ENCODE measurements around the gene DNAJB2.
A peak's percentile ranks its signal among the peaks of the same experiment; 100 is the strongest.
"Not testable (repeated sequence)": the region's sequence is repeated elsewhere in the genome, so short reads cannot be mapped to it uniquely, and the experiment has no call there.

Gene DNAJB2

DNA sequence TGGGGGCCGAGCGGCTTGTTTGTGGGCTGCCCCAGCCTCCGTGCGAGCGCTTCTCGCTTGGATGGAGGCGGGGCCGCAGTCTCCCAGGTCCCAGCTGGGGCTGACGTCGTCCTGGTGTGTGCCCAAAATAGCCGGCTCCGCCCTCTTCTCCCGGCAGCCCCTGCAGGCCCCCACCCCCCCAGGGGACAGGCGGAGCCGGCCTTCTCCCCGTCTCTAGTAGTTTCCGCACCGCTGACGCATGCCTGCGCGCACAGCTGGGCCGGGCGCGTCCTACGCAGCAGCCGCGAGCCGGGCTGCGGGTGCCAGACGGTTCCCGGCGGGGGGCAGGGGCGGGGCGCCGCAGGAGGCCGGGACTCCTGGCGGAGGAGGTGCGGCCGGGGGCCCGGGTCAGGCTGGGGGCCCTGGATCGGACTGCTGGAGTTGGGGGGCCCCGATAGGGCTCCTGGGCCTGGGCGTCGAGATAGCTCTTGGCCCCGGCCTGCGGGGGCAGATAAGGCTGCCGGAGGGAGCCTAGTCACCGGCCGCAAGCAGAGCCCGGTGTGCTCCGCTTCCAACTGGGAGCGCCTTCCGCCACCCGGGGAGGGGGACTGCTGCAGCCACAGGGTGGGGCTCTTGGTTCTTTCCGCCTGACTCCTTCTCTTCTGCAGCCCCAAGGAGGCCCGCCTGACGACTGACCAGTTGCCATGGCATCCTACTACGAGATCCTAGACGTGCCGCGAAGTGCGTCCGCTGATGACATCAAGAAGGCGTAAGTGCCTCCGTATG, at the start of gene DNAJB2:
TSS of gene DNAJB2 (plus strand) at position 216 of the 765 bp plus-strand sequence. CDS start at position 684, 468 bp downstream.
- DNase-seq: peak; percentile 99

DNA sequence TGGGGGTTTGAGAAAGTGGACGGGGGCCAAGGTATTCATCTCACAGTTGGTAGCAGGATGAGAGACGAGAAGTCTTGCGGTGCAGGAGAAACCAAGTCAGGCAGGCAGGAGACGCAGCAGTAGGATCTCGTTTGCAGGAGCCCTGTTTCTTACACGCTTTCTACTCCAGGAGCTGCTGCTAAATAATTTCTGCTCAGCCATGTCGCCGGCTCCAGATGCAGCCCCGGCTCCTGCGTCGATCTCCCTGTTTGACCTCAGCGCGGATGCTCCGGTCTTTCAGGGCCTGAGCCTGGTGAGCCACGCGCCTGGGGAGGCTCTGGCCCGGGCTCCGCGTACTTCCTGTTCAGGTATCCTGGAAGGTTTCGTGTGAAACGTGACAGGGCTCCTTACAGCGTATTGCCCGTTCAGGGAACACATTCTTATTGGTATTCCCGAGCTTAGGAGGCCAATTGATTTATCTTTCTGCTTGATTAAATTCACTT, 49.1 kb upstream of the DNAJB2 start:
- no peak for DNase-seq

DNA sequence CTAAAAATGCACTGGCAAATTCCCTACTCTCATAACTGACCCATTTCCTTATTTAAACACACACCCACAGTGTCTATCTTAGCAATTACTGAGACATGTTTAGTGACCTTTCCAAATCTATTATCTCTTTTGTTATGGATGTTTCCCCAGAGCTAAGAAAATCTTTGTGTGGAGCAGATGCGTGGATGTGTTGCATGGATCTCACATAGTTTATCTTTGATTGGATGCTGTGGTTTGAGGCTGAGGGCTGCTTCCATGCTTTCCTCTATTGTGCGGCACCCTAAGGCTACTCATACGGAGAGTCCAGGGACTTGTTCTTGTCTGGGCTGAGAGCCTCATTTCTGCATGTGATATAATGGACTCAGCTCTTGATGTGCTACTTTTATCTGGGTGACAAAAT, 44.8 kb upstream of the DNAJB2 start:
- DNase-seq: no peak

DNA sequence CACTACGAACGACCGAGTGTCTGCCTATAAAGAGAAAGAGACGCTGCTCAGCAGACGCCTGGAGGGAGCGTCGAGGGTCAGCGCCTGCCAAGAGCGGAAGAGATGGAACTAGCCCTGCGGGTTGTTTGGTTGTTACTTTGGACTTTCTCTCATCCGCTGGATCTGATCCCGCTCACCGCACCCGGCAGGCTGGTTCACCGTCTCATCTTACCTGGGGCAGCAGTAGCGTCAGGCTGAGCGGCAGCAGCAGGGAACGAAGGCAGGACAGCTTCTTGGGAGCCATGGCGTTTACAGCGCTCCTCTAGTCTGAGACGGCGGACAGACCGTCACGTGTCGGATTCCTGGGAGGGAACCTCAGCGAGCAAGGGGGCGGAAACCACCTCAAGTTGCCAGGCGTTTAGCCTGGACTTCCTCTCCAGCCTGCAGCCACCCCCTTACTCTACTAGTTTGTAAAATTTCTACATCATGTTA, 35.8 kb upstream of the DNAJB2 start:
- no peak for DNase-seq

DNA sequence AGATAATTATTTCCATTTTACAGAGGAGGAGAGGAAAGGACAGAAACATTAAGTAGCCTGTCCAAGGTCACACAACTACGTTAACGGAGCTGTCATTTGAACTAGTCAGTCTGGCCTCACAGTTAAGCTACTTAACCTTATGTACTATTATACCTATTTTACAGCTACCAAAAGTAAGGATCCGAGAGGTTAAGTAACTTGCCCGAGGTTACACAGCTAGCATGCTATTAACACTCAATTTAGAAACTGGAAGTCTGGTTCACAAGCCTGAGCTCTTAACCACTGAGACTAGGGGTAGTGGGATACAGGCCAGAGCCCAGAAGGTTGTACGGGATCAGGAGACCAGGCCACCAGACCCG, 34.4 kb upstream of the DNAJB2 start:
- DNase-seq: no peak

DNA sequence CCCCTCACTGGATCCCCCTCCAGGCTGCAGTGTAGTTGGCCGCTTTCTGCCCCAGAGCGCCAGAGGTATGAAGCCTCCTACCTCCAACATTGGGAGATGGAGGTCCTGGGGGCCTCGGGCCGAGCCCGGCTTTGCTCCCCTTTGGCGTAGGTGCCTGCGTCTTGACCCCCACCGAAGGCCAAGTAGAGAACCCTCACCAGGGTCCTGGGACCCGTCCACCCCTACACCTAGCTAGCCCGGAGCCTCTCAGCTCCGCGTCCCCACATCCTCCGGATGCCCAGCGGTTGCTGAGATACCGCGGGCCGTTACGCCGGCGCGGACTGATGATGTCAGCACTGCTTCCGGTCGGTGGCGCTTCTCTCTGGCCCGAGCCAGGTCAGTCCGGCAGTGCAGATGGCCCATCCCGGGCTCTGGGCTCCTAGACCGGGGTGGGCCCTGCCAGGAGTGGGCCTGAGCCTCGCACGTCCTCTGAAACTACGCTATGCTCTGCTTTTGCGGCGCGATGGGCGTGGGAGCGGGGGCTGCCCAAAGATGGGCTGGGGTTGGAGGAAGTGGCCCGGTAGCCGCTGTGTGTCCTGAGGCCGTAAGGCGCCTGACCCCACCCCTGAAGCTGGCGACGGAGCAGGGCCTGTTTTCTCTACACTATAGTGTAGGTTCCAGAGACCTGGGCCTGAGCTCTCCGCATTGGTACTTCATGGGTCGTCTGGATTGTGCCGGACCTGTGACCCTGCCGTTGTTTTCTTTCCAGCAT, 33.8 kb upstream of the DNAJB2 start, which contains the start of the genes GLB1L and STK16:
TSS of gene GLB1L (minus strand) at position 297 of the 751 bp plus-strand sequence. CDS start 1,871 bp downstream, outside the sequence.
TSS of gene STK16 (plus strand) at position 332 of the 751 bp plus-strand sequence. CDS start 521 bp downstream, outside the sequence.
- peak; percentile 98 for DNase-seq

DNA sequence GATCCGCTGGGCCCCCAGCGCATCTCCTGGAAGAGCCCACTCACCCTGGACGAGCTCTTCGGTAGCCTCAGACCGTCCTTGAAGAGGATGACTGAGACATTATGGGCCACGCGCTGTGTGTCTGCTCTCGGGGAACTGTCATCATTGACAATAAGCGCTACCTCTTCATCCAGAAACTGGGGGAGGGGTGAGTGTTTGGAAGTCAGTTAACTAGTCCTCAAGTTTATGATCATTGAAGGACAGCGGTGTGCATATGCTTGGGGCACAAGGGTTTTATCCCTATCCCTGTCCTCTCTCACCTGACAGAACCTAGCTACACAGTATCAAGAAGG, 33.3 kb upstream of the DNAJB2 start:
- DNase-seq: no peak

DNA sequence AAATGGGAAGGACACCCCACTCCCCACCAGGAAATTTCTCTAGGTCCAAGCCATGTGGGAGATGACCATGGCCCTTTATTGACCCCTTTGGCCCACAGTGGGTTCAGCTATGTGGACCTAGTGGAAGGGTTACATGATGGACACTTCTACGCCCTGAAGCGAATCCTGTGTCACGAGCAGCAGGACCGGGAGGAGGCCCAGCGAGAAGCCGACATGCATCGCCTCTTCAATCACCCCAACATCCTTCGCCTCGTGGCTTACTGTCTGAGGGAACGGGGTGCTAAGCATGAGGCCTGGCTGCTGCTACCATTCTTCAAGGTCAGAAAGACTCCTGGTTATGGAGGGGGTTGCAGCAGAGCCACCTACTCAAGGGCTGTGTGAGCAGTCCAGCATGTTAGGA, 32.6 kb upstream of the DNAJB2 start:
- DNase-seq: no peak

DNA sequence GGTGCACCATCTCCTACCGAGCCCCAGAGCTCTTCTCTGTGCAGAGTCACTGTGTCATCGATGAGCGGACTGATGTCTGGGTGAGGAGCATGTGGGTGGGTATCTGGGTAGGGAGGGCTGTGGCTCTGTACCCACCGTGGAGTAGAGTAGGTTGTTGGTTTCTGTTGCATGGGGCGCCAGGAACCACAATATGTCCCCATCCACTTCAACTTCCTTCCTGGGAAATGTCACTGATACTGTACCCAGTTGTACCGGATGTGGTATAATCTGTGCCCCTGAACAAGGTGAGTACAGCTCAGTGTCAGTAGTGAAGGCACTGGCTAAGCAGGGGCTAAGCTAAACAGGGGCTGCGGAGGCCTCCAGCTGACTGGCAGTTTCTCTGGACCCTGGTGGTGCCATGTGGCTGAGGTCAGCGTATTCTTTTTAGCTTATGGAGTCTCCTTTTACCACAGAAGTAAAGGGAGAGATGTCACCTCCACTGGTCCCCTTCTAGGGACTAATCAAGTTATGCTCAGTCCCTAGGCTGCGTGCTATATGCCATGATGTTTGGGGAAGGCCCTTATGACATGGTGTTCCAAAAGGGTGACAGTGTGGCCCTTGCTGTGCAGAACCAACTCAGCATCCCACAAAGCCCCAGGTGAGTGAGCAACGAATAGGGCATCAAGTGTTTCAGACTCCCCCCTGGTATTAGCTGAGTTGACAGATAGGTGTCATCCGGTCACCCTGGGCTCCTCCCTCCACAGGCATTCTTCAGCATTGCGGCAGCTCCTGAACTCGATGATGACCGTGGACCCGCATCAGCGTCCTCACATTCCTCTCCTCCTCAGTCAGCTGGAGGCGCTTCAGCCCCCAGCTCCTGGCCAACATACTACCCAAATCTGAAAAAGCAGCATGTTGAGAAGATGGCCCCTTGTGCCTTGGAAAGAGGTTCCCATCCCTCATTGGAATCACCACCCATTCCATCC, 31.2 kb upstream of the DNAJB2 start:
- DNase-seq: no peak

DNA sequence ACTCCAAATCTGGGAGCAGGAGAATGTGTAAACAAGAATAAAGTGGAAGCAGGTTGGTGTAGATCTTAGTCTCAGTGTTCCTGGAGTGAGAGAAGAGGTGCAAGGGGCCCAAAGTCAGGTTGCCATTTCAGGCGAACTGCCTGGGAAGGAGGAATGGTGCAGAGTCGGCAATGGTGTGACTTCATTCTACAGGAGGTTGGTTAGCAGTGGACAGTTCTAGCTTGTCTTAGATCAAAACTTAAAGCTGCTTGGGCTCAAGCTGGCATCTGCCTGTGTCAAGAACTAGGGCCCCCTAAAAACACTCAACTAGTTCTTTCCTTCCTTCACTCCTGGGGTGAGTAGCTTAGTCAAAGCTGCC, 30.3 kb upstream of the DNAJB2 start:
- no peak for DNase-seq

DNA sequence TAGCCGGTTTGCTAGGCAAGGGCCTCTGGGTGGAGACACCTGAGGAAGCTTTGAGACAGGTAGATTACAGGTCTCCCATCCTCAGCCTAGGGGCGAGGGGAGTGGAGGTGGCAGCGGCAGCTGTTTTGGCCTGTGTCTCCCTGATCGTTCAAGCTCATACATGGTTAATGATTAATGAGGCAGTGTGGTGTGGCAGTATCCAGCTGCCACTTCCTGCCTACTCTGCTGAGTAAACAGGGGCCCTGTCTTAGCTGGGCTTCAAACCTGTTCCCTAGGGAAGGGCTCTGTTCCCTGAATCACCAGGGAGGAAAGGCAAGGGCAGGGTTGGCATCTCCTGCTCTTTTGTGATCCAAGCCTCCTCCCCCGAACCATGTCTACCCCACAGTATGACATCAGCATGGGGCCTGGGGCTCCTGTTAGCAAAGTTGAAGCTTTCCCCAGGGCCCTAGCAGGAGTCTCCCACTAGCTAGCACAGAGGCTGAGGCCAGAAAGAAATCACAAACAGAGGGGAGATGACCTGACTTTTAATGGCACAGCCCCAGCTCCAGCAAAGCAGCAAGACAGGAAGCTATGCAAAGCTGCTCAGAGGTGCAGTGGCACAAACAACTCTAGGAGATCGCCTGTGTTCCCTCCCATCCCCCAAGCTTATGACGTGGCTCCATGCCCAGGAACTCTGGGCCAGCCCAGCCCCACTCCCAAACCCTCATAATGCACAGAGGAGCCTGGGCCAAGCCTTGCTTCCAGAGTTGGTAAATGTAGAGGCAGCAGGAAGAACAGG, 29.8 kb upstream of the DNAJB2 start:
- DNase-seq: peak; percentile 55

DNA sequence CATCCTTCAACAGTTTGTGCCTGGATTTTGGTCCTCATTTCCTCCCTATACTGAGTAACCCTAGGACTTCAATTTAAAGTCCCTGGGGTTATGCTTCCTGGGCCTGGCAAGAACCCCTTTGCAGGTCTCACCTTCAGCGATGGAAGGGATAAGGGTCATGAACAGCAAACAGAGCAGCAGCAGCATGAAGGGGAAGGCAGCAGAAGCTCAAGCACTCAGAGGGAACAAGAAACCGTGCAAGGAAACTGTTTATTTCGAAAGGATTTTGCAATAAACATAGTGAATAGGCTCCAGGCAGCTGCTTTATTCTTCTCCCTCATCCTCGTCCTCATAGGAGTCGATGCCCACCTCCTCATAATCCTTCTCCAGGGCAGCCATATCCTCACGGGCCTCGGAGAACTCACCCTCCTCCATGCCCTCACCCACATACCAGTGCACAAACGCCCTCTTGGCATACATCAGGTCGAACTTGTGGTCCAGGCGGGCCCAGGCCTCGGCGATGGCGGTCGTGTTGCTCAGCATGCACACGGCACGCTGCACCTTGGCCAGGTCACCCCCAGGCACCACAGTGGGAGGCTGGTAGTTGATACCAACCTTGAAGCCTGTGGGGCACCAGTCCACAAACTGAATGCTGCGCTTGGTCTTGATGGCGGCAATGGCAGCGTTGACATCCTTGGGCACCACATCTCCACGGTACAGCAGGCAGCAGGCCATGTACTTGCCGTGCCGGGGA, 29.0 kb upstream of the DNAJB2 start:
- no peak for DNase-seq

DNA sequence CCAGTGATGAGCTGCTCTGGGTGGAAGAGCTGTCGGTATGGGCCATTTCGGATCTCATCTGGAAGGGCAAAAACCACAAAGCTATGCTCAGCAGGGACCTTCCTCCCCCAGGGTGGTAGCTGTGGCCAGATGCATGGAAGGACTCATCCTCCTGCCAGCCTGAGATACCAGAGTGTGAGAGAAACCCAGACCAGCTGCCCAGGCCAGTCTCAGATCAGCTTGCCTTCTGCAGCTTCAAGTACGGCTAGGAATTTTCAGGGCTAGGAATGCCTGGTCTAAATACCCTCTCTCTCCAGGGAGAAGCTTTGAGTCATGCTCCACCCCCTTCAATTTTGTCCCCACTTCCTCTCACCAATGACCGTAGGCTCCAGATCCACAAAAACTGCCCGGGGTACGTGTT, 27.5 kb upstream of the DNAJB2 start:
- no peak for DNase-seq

DNA sequence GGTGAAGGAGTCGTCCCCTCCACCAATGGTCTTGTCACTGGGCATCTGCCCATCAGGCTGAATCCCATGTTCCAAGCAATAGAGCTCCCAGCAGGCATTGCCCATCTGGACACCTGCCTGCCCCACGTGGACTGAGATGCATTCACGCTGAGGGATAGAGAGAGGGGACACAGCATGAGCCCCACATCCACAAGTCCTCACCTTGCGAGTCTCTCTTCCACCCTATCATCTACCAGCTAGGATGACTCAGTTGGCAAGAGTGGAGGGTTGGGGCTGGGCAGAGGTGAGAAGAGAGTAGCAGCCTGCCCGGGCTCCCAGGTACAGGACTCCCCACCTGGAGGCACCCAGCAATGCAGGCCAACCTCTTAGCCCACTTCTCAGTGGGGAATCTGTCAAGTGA, 27.1 kb upstream of the DNAJB2 start:
- no peak for DNase-seq

DNA sequence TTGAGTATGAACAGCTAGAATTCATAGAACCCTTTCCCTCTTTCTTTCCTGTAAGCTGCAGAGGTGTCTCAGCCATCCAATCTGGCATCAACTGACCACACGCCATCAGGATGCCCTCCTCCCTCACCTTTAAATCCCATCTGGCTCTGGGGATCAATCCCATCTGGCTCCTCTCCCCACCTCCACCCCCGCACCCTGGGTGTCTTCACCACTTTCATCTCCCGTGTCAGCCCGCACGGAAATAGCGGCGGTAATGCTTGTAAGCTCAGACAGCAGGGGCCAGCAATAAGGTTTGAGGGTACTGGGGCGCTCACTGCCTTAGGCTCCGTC, 26.6 kb upstream of the DNAJB2 start:
- no peak for DNase-seq

DNA sequence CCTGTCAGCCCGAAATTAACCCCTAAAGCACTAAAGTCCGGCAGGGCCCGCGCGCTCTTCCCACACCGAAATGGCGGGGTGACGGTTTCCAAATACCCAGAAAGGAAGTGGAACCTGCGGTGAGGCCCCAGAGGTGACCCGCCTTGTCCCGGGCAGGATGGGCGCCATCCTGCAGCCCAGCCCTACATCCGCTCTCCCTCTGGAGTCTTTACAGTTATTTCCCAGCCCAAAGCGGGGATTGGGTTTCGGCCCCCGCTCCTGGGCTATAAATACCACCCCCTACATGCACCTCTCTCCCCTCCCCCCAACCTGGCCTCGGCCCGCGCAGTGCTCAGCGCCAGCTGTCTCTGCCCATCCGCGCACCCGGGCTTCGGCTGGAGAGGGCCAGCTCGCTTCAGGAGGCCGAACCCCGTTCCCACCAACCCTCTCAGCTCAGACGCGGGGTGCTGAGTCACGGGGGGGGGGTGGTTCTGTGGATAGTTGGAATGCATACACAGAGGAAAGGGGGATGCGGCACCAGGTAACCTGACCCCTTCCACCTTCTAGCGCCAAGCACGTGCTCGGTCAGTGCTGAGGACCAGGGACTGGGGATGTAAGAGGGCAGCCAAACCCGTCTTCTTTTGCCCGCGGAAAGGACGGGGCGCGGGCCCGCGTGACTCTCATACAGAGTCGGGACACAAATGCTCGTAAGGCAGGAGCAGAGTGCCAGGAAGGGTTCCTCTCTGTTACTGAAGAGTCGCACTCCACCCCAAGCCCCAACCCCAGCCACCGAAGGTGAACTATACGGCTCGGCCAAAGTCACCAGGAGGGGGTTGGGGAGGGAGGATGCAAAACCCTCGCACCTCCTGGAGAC, 26.0 kb upstream of the DNAJB2 start, which contains the start of gene TUBA4B:
TSS of gene TUBA4B (plus strand) at position 344 of the 853 bp plus-strand sequence. CDS start at position 509, 165 bp downstream.
- peak; percentile 45 for DNase-seq

DNA sequence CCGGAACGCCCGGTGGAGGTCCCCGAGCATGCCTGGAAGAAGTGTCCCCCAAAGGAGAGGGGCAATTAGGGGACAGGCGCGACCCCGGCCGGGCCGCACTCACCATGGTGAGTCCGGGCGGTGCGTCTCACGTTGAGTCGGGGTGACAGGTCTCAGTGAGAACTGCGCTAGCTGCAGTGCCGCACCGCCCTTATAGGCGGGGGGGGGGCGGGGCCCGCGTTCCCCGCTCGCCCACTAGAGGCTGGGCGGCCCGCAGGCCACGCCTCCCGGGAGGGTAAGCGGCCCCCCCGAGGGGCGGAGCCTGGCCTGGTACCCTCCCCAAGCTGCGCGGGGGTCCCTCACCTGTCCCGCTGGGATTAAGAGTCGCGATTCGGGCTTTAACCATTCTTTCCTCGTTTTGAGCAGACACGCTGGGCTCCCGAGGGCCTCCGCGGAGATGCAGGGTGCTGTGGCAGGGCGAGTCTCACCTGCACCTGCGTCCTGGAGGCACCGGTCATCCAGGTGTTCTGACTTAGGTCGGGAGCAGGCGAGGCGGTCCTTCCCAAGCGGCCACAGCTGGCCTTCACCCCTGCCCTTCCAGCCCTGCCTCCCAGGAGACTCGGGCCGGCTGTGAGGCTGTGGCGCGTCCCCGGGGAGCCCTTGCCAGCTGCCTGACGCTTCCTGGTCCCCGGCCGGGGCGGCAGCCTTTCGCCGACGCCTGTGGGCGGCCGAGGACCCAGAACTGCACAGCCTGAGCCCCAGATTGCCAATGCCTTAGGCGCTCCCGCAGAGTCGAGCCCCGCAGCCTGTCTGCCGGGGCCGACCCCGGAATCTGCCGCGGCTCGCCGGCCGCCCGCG, 25.2 kb upstream of the DNAJB2 start, which contains the start of gene TUBA4A:
TSS of gene TUBA4A (minus strand) at position 166 of the 837 bp plus-strand sequence. CDS start at position 106, 60 bp downstream.
- peak; percentile 70 for DNase-seq

DNA sequence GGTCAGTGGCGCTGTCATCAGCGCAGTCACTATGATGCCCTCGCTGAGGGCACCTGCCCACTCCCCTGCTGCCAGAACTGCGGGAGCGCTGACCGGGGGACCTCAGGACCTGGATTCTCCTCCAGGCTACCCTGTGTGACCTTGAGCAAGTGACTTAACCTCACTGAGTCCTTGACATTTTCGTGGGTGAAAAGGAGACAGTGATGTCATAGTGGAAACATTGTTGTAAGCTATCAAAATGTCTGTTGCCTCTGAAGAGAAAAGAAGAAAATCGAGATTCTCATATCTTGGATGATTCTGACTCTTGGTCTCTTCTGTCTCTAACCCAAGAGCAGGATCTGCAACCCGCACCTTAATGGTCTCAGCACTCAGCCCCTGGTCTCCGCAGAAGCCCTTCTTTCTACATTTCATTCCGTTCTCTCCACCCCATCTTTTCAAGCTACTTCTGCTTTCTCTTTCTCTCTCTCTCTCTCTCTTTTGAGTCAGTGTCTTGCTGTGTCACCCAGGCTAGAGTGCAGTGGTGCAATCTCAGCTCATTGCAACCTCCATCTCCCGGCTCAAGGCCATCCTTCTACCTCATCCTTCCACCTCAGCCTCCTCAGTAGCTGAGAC, 24.5 kb upstream of the DNAJB2 start:
- DNase-seq: no peak

DNA sequence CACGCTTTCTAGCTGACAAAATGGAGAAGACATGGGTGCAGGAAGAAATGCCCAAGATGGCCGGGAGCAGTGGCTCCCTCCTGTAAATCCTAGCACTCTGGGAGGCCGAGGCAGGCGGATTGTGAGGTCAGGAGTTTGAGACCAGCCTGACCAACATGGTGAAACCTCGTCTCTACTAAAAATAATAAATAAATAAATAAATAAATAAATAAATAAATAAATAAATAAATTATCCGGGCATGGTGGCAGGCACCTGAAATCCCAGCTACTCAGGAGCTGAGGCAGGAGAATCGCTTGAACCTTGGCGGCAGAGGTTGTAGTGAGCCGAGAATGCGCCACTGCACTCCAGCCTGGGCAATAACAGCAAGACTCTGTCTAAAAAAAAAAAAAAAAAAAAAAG, 20.2 kb upstream of the DNAJB2 start:
- DNase-seq: not testable (repeated sequence)

Measured in eye (tissue), 1 donor.